IMR-90 (cell line): Measurements from ENCODE around the gene VOPP1. TPM values are rescaled to one million over a fixed set of nuclear protein-coding genes. Genes with fewer than 3 reads are reported as not detected.

Experiments used
- ATAC-seq: fragments of 200-7000 bp; cut with Tn5 transposase; 2 replicates; pipeline ENCODE4 v1.9.1; 2020; ENCODE audit warnings: low read depth, mild to moderate bottlenecking, moderate library complexity
- BruUV-seq: library from RNA; stranded (reverse); fragments of 400-500 nt; replicated peaks from 2 replicates; lab custom pipeline; 2021; lab: Mats Ljungman, UMichigan
- CTCF ChIA-PET: fragments of 300-600 bp; formaldehyde crosslinking; extraction: SDS; loops from one replicate; lab custom pipeline; 2021; ENCODE audit warnings: antibody characterized with exemption; lab: Yijun Ruan, JAX
- POLR2A ChIA-PET: fragments of 300-600 bp; sonication (Branson Sonifier 250); formaldehyde crosslinking; loops from one replicate; lab custom pipeline; 2022; ENCODE audit warnings: antibody characterized with exemption; ENCODE audit not compliant: unreplicated experiment; lab: Charles Lee
- DNase-seq: peaks from one replicate; pipeline ENCODE4 v3.0.0; 2013
- H2AFZ ChIP-seq: replicated peaks from 2 replicates; pipeline ENCODE3; 2013; ENCODE audit warnings: low read length, mild to moderate bottlenecking; ENCODE audit not compliant: poor library complexity
- H2AK5ac ChIP-seq: 2 replicates; pipeline ENCODE4 v1.6.1; 2013; ENCODE audit warnings: low read depth, low read length, inconsistent platforms
- H2AK9ac ChIP-seq: replicated peaks from 2 replicates; pipeline ENCODE3; 2013; ENCODE audit warnings: mild to moderate bottlenecking, low read depth, low read length, moderate library complexity; ENCODE audit not compliant: poor library complexity
- H2BK120ac ChIP-seq: 2 replicates; pipeline ENCODE4 v1.6.1; 2013; ENCODE audit warnings: low read depth, low read length, inconsistent platforms
- H2BK15ac ChIP-seq: 3 replicates; pipeline ENCODE4 v1.6.1; 2013; ENCODE audit warnings: low read depth, low read length, inconsistent platforms
- H2BK20ac ChIP-seq: 2 replicates; pipeline ENCODE4 v1.6.1; 2013; ENCODE audit warnings: low read depth, mild to moderate bottlenecking, inconsistent platforms, low read length, moderate library complexity
- H2BK5ac ChIP-seq: 2 replicates; pipeline ENCODE4 v1.6.1; 2013; ENCODE audit warnings: mild to moderate bottlenecking, low read depth, low read length, inconsistent platforms; ENCODE audit not compliant: poor library complexity, severe bottlenecking
- H3K14ac ChIP-seq: replicated peaks from 2 replicates; pipeline ENCODE4 v1.6.1; 2013; ENCODE audit warnings: low read depth, low read length, inconsistent platforms
- H3K18ac ChIP-seq: 2 replicates; pipeline ENCODE4 v1.6.1; 2013; ENCODE audit warnings: low read depth, low read length, control low read depth
- H3K23ac ChIP-seq: 2 replicates; pipeline ENCODE4 v1.6.1; 2013; ENCODE audit warnings: low read depth, low read length, inconsistent platforms
- H3K27ac ChIP-seq: 2 replicates; pipeline ENCODE4 v1.5.1; 2013; ENCODE audit warnings: mild to moderate bottlenecking, control low read depth, low read length; ENCODE audit not compliant: insufficient read depth
- H3K27me3 ChIP-seq: 2 replicates; pipeline ENCODE4 v1.6.1; 2013; ENCODE audit warnings: low read length; ENCODE audit not compliant: control insufficient read depth, insufficient read depth
- H3K36me3 ChIP-seq: 2 replicates; pipeline ENCODE4 v1.6.1; 2013; ENCODE audit warnings: low read length, mixed read lengths; ENCODE audit not compliant: control insufficient read depth, insufficient read depth
- H3K4ac ChIP-seq: 2 replicates; pipeline ENCODE4 v1.6.1; 2013; ENCODE audit warnings: low read depth, low read length, inconsistent platforms
- H3K4me1 ChIP-seq: 2 replicates; pipeline ENCODE4 v1.6.1; 2013; ENCODE audit warnings: low read length, mixed read lengths; ENCODE audit not compliant: control insufficient read depth, insufficient read depth
- H3K4me2 ChIP-seq: 2 replicates; pipeline ENCODE4 v1.6.1; 2013; ENCODE audit warnings: low read depth, mild to moderate bottlenecking, control low read depth, low read length, moderate library complexity
- H3K4me3 ChIP-seq: 2 replicates; pipeline ENCODE4 v1.5.1; 2013; ENCODE audit warnings: low read depth, mild to moderate bottlenecking, control low read depth, low read length, moderate library complexity; ENCODE audit not compliant: insufficient read depth
- H3K56ac ChIP-seq: 2 replicates; pipeline ENCODE4 v1.6.1; 2013; ENCODE audit warnings: low read length, inconsistent platforms; ENCODE audit not compliant: insufficient read depth; ENCODE audit errors: extremely low read depth
- H3K79me1 ChIP-seq, 2 experiments: 2 replicates each; pipeline ENCODE4 v1.6.1; 2013; ENCODE audit warnings: low read length in 2 of 2, inconsistent platforms in 1 of 2, low read depth in 1 of 2
- H3K9ac ChIP-seq: 2 replicates; pipeline ENCODE4 v1.6.1; 2013; ENCODE audit warnings: low read depth, low read length, control low read depth
- H3K9me1 ChIP-seq: 2 replicates; pipeline ENCODE4 v1.6.1; 2013; ENCODE audit warnings: low read length, inconsistent platforms; ENCODE audit not compliant: insufficient read depth
- H3K9me3 ChIP-seq: 2 replicates; pipeline ENCODE4 v1.6.1; 2013; ENCODE audit warnings: low read length; ENCODE audit not compliant: control insufficient read depth, insufficient read depth
- H4K20me1 ChIP-seq: 2 replicates; pipeline ENCODE4 v1.6.1; 2013; ENCODE audit warnings: low read length, inconsistent platforms; ENCODE audit not compliant: insufficient read depth
- H4K5ac ChIP-seq: 2 replicates; pipeline ENCODE4 v1.6.1; 2013; ENCODE audit warnings: mild to moderate bottlenecking, low read depth, low read length, control low read depth
- H4K8ac ChIP-seq, 2 experiments: 2 replicates each; pipeline ENCODE4 v1.6.1; 2013; ENCODE audit warnings: low read depth in 2 of 2, low read length in 2 of 2, control low read depth in 1 of 2, inconsistent platforms in 1 of 2
- H4K91ac ChIP-seq: 2 replicates; pipeline ENCODE4 v1.6.1; 2013; ENCODE audit warnings: low read depth, low read length, inconsistent platforms; ENCODE audit not compliant: insufficient read depth
- BHLHE40 ChIP-seq: fragments of 150-350 bp; IDR thresholded peaks from 2 replicates; pipeline ENCODE4 v1.6.1; 2016; ENCODE audit warnings: mild to moderate bottlenecking, low read depth, low read length
- CTCF ChIP-seq: conservative IDR thresholded peaks from 2 replicates; pipeline ENCODE4 v1.5.1; 2012; ENCODE audit warnings: mild to moderate bottlenecking, low read depth, low read length, improper control_type of control experiment
- MAFK ChIP-seq: IDR thresholded peaks from 2 replicates; pipeline ENCODE4 v1.6.1; 2012; ENCODE audit warnings: low read depth, low read length, improper control_type of control experiment
- MAZ ChIP-seq: IDR thresholded peaks from 2 replicates; pipeline ENCODE4 v1.6.1; 2012; ENCODE audit warnings: low read depth, mild to moderate bottlenecking, low read length, improper control_type of control experiment, moderate library complexity, borderline replicate concordance
- MXI1 ChIP-seq: IDR thresholded peaks from 2 replicates; pipeline ENCODE4 v1.6.1; 2012; ENCODE audit warnings: low read depth, mild to moderate bottlenecking, low read length, moderate library complexity, borderline replicate concordance
- RAD21 ChIP-seq: IDR thresholded peaks from 2 replicates; pipeline ENCODE4 v1.6.1; 2012; ENCODE audit warnings: low read length, improper control_type of control experiment
- RCOR1 ChIP-seq: IDR thresholded peaks from 2 replicates; pipeline ENCODE4 v1.6.1; 2012; ENCODE audit warnings: mild to moderate bottlenecking, low read length, improper control_type of control experiment; ENCODE audit not compliant: insufficient replicate concordance
- RFX5 ChIP-seq: IDR thresholded peaks from 2 replicates; pipeline ENCODE4 v1.8.0; 2012; ENCODE audit warnings: low read depth, mild to moderate bottlenecking, low read length, moderate library complexity
- USF2 ChIP-seq: fragments of 150-350 bp; IDR thresholded peaks from 2 replicates; pipeline ENCODE4 v1.6.1; 2017; ENCODE audit warnings: mild to moderate bottlenecking, antibody characterized with exemption, low read length, low read depth
- WGBS, 2 experiments: methylation state at CpG; one replicate each; pipeline versions ENCODE4 v1.1.5 to v1.1.7; 2013; ENCODE audit warnings: missing lambda C conversion rate in 2 of 2; ENCODE audit not compliant: insufficient read length in 1 of 2; ENCODE audit errors: extremely low coverage in 2 of 2; 5-methylcytosine and 5-hydroxymethylcytosine counted together
- dilution Hi-C: fragments of 300-500 bp; cut with HindIII; formaldehyde crosslinking; loops from one replicate; pipeline ENCODE4 v1.14.3; 2018; ENCODE audit warnings: low sequenced_read_pairs; ENCODE audit not compliant: unreplicated experiment
- in situ Hi-C: fragments of 300-500 bp; cut with MboI; formaldehyde crosslinking; loops from 3 replicates; pipeline ENCODE4 v1.14.3; 2019; ENCODE audit warnings: low sequenced_read_pairs, inconsistent platforms, mixed read lengths
- intact Hi-C: fragments of 100-400 bp; cut with micrococcal nuclease; formaldehyde crosslinking; loops from 2 replicates; pipeline ENCODE4 v1.10.0; 2022
- polyA plus RNA-seq, 3 experiments: library from polyadenylated mRNA; depleted of rRNA; stranded (reverse); fragments of >200 nt; gene quantifications; 2 replicates each; pipeline ENCODE4 v1.2.3, GENCODE V29; 2012; ENCODE audit warnings: low replicate concordance in 1 of 3
- total RNA-seq: library from RNA; depleted of rRNA; stranded (reverse); fragments of >200 nt; gene quantifications from 2 replicates; pipeline ENCODE4 v1.2.3, GENCODE V29; 2012

VOPP1 gene
- total and polyA plus RNA-seq, 2 of the 4 experiments (the other 2 are of a cell fraction): 60.2 to 94.5 TPM

DNA sequence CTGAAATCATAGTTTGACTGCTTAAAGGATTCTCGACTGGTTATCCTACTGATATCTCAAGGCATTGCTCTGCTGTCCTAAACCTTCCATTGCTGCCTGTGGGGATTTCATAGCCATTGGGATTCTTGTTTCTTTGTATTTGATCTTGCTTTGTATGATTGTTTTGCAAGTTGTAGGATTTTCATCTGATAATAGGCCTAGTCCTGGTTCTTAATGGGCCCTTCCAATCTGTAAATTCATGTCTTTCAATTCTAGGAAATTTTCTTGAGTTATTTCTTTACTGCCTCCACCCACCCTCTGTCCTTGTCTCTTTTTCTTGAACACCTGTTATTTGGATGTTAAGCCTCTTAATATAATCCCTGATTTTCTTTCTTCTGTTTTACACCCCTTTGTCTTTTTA is 134.9 kb downstream of the VOPP1 start:
- in situ Hi-C loops (loop anchor here (5.0 to 25.0 kb wide), 2 partner anchors 155 to 525 kb away; partner anchors contain the start of genes MRPS17 and NIPSNAP2), dilution Hi-C loops (no loop called here)

More for the DNA sequence above, 134.9 kb downstream of the VOPP1 start:
- no peak for ATAC-seq
- DNase-seq: no peak
- no peak overlapping the region for H2BK20ac ChIP-seq
- H3K4me2 ChIP-seq: no peak overlapping the region
- H3K36me3 ChIP-seq: no peaks in the 10 kb centered on the region
- H3K14ac ChIP-seq: no peak overlapping the region
- no peak overlapping the region for H2AK5ac ChIP-seq
- no peak overlapping the region for H2BK120ac ChIP-seq
- no peak overlapping the region for H3K4ac ChIP-seq
- H3K4me1 ChIP-seq: peaks cover 11% of the 10 kb centered on the region
- no peak overlapping the region for H2BK5ac ChIP-seq
- no peak overlapping the region for H2AFZ ChIP-seq
- H3K23ac ChIP-seq: no peak overlapping the region
- no peak overlapping the region for H3K27ac ChIP-seq
- CTCF ChIA-PET: no interaction called here
- WGBS, 2 experiments: no CpG with 5 or more reads among the region's 1 CpG
- H3K18ac ChIP-seq: no peak overlapping the region
- no peak overlapping the region for H3K4me3 ChIP-seq
- no peak overlapping the region for H4K91ac ChIP-seq
- no peak overlapping the region for H3K9ac ChIP-seq
- BruUV-seq: no TSS peak
- no peak overlapping the region for H2BK15ac ChIP-seq
- intact Hi-C loops: no loop called here
- H3K56ac ChIP-seq: no peak overlapping the region
- no peak overlapping the region for H4K5ac ChIP-seq
- H2AK9ac ChIP-seq: no peak overlapping the region
- H3K9me3 ChIP-seq: no peaks in the 10 kb centered on the region
- H4K20me1 ChIP-seq: no peaks in the 10 kb centered on the region
- POLR2A ChIA-PET: no interaction called here
- TF ChIP-seq BHLHE40 (no peak), MXI1 (no peak), RAD21 (no peak), CTCF (no peak), RFX5 (no peak), MAZ (no peak), MAFK (no peak), RCOR1 (no peak), USF2 (no peak)
- no peaks in the 10 kb centered on the region for H3K27me3 ChIP-seq
- no peaks in the 10 kb centered on the region for H3K79me1 ChIP-seq
- peaks cover 4% of the 10 kb centered on the region; the same call in 1 of the 2 replicates for H3K9me1 ChIP-seq
- no peak overlapping the region for H4K8ac ChIP-seq
